ENCODE data around the gene FGF14.

The FGF14 gene

GRCh38 chr13:101970341-101970740, 431.5 kb downstream of the FGF14 start:
- DNase-seq (ENCODE audit: extremely low read depth, low read depth) = no peak
- no peak for TF ChIP-seq CTCF (IDR thresholded peaks at IDR 0.05; ENCODE audit: low read depth, low read length)

- TF ChIP-seq CTCF (IDR thresholded peaks at IDR 0.05; ENCODE audit: low read depth, low read length) = no peak
- no peak for DNase-seq (ENCODE audit: extremely low read depth, low read depth)
Measured at GRCh38 chr13:101967781-101968180, 434.1 kb downstream of the FGF14 start.

GRCh38 chr13:101967216-101967615, 434.6 kb downstream of the FGF14 start:
- DNase-seq (ENCODE audit: extremely low read depth, low read depth) = peak; percentile 4
- no peak for TF ChIP-seq CTCF (IDR thresholded peaks at IDR 0.05; ENCODE audit: low read depth, low read length)

- DNase-seq (ENCODE audit: extremely low read depth, low read depth) = no peak
- TF ChIP-seq CTCF (IDR thresholded peaks at IDR 0.05; ENCODE audit: low read depth, low read length) = no peak
Measured at GRCh38 chr13:101965096-101965495, 436.8 kb downstream of the FGF14 start.

- TF ChIP-seq CTCF (IDR thresholded peaks at IDR 0.05; ENCODE audit: low read depth, low read length) = no peak
- no peak for DNase-seq (ENCODE audit: extremely low read depth, low read depth)
Measured at GRCh38 chr13:101959016-101959415, 442.8 kb downstream of the FGF14 start.

- no peak for TF ChIP-seq CTCF (IDR thresholded peaks at IDR 0.05; ENCODE audit: low read depth, low read length)
Measured at GRCh38 chr13:101955764-101956163, 446.1 kb downstream of the FGF14 start.

GRCh38 chr13:101951114-101951513, 450.7 kb downstream of the FGF14 start:
- DNase-seq (ENCODE audit: extremely low read depth, low read depth) = no peak
- TF ChIP-seq CTCF (IDR thresholded peaks at IDR 0.05; ENCODE audit: low read depth, low read length) = no peak

More at GRCh38 chr13:101955764-101956163, 446.1 kb downstream of the FGF14 start:
- no peak for DNase-seq (ENCODE audit: extremely low read depth, low read depth)
